Loucy (cell line): ENCODE measurements around the gene SLC7A4.

Experiments
- EZH2phosphoT487 ChIP-seq: fragments of 200-600 bp; IDR thresholded peaks from 2 replicates; pipeline ENCODE4 v1.6.1; 2018; ENCODE audit warnings: antibody characterized with exemption, mild to moderate bottlenecking, moderate library complexity, borderline replicate concordance
- TF ChIP-seq, protein P1 (sequence below): fragments of 200-600 bp; sonication (generic); conservative IDR thresholded peaks from 2 replicates; pipeline ENCODE4 v1.5.1; 2014; ENCODE audit warnings: mild to moderate bottlenecking, antibody characterized with exemption, low read length

DNA sequence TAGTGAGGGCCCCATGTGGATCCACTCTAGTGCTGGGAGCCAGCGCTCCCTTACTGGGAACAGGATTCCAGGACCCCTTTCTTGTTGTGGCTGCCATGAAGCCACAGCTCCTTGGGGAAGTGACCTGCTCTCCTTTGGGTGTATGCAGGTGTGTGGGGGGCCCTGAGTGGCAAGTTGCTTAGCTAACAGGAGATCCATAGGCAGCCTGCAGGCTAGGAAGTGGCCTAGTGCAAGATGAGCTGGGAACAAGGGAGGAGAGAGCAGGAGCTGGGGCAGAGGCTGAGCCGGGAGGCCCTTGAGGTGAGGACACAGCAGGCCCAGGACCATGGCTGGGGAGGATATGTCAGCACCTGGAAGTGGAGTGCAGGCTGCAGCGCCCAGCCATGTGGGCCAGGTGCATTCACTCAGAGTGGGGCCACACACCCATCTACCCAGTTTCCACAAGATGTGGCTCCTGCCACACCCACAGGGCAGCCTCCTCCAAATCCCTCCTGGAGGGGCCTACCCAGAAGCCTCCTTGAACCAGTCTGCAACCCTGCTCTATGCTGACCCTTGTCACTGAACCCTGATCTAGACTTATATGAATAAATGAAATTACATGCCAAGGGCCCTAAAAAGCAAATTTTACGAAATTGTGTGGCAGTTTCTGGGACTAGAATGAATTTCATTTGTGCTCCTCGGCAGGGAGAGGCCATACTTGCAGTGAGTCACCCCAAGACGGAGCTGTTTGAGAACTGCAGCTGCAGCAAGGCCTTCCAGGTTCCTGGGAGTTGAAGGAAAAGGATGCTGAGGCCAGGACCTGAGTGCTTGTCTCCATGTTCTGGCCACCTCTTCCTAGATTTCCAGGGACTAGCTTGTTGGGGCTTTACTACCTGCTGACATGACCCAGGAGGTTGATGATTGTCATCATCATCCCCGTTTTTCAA is 33.7 kb downstream of the SLC7A4 start:
- TF ChIP-seq, protein P1, sequence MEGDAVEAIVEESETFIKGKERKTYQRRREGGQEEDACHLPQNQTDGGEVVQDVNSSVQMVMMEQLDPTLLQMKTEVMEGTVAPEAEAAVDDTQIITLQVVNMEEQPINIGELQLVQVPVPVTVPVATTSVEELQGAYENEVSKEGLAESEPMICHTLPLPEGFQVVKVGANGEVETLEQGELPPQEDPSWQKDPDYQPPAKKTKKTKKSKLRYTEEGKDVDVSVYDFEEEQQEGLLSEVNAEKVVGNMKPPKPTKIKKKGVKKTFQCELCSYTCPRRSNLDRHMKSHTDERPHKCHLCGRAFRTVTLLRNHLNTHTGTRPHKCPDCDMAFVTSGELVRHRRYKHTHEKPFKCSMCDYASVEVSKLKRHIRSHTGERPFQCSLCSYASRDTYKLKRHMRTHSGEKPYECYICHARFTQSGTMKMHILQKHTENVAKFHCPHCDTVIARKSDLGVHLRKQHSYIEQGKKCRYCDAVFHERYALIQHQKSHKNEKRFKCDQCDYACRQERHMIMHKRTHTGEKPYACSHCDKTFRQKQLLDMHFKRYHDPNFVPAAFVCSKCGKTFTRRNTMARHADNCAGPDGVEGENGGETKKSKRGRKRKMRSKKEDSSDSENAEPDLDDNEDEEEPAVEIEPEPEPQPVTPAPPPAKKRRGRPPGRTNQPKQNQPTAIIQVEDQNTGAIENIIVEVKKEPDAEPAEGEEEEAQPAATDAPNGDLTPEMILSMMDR = no peak
- no peak for TF ChIP-seq EZH2phosphoT487
